ENCODE measurements around the gene SULT2B1.
"Not testable (repeated sequence)": the region's sequence is repeated elsewhere in the genome, so short reads cannot be mapped to it uniquely, and the experiment has no call there.

SULT2B1 gene

GRCh38 chr19:48513289-48514122 lies 38.5 kb upstream of the SULT2B1 start:
- peak; percentile 53 for DNase-seq
- TF ChIP-seq CTCF (IDR thresholded peaks at IDR 0.05; ENCODE audit: low read depth, low read length, missing control alignments): no peak
- in situ Hi-C loops (cut with HindIII; ENCODE audit: low pct_ligation_motif_present, low sequenced_read_pairs): no loop called here
- no peak overlapping the region for H3K27ac ChIP-seq
- peak overlapping the region; percentile 63 for H3K4me3 ChIP-seq (ENCODE audit: low read depth, low read length)
- peaks cover 11% of the 10 kb centered on the region for H3K27me3 ChIP-seq (replicated peaks)
- H3K36me3 ChIP-seq (replicated peaks): no peaks in the 10 kb centered on the region

- Histone ChIP-seq H3K4me3 (ENCODE audit: low read depth, low read length) (no peak overlapping the region), H3K27ac (no peak overlapping the region), H3K27me3 (replicated peaks) (peaks cover 11% of the 10 kb centered on the region), H3K36me3 (replicated peaks) (no peaks in the 10 kb centered on the region)
- TF ChIP-seq CTCF (IDR thresholded peaks at IDR 0.05; ENCODE audit: low read depth, low read length, missing control alignments): no peak
- no peak for DNase-seq
- in situ Hi-C loops (cut with HindIII; ENCODE audit: low pct_ligation_motif_present, low sequenced_read_pairs): no loop called here
Observed at GRCh38 chr19:48514123-48514458, 37.9 kb upstream of the SULT2B1 start.

GRCh38 chr19:48516536-48516935 lies 35.4 kb upstream of the SULT2B1 start:
- DNase-seq: no peak
- Histone ChIP-seq H3K4me3 (ENCODE audit: low read depth, low read length) (no peak overlapping the region), H3K27ac (no peak overlapping the region), H3K27me3 (replicated peaks) (peaks cover 2% of the 10 kb centered on the region), H3K36me3 (replicated peaks) (no peaks in the 10 kb centered on the region)
- no peak for TF ChIP-seq CTCF (IDR thresholded peaks at IDR 0.05; ENCODE audit: low read depth, low read length, missing control alignments)
- in situ Hi-C loops (cut with HindIII; ENCODE audit: low pct_ligation_motif_present, low sequenced_read_pairs): no loop called here

- Histone ChIP-seq H3K27me3 (replicated peaks) (no peaks in the 10 kb centered on the region), H3K4me3 (ENCODE audit: low read depth, low read length) (no peak overlapping the region), H3K27ac (no peak overlapping the region), H3K36me3 (replicated peaks) (no peaks in the 10 kb centered on the region)
- no peak for TF ChIP-seq CTCF (IDR thresholded peaks at IDR 0.05; ENCODE audit: low read depth, low read length, missing control alignments)
- no peak for DNase-seq
- in situ Hi-C loops (cut with HindIII; ENCODE audit: low pct_ligation_motif_present, low sequenced_read_pairs): no loop called here
Observed at GRCh38 chr19:48518207-48518606, 33.8 kb upstream of the SULT2B1 start.

- DNase-seq; H3K4me3 ChIP-seq (ENCODE audit: low read depth, low read length); in situ Hi-C loops (cut with HindIII; ENCODE audit: low pct_ligation_motif_present, low sequenced_read_pairs); H3K36me3 ChIP-seq (replicated peaks); H3K27me3 ChIP-seq (replicated peaks); H3K27ac ChIP-seq: not testable (repeated sequence)
Observed at GRCh38 chr19:48519426-48519825, 32.5 kb upstream of the SULT2B1 start.

- Histone ChIP-seq H3K27ac (no peak overlapping the region), H3K4me3 (ENCODE audit: low read depth, low read length) (no peak overlapping the region), H3K27me3 (replicated peaks) (no peaks in the 10 kb centered on the region), H3K36me3 (replicated peaks) (no peaks in the 10 kb centered on the region)
- DNase-seq: no peak
- in situ Hi-C loops (cut with HindIII; ENCODE audit: low pct_ligation_motif_present, low sequenced_read_pairs): no loop called here
- TF ChIP-seq CTCF (IDR thresholded peaks at IDR 0.05; ENCODE audit: low read depth, low read length, missing control alignments): no peak
Observed at GRCh38 chr19:48520134-48520533, 31.8 kb upstream of the SULT2B1 start.
